ENCODE data around the gene MATN3. TPM values are rescaled to one million over a fixed set of nuclear protein-coding genes. Genes with fewer than 3 reads are reported as not detected.

The MATN3 gene
- total RNA-seq, 1 donor from 2014 or later, result 8.9 TPM

- no peak for DNase-seq (ENCODE audit: low spot score)
- H3K27me3 Mint-ChIP-seq (ENCODE audit: unreplicated experiment), result peaks cover 2% of the 10 kb centered on the region
- H3K9me3 Mint-ChIP-seq (ENCODE audit: unreplicated experiment), result no peaks in the 10 kb centered on the region
- no peak overlapping the region for H3K27ac Mint-ChIP-seq (ENCODE audit: unreplicated experiment)
- TF ChIP-seq CTCF (IDR thresholded peaks at IDR 0.05; ENCODE audit: unreplicated experiment), result no peak
- no peak overlapping the region for H3K4me3 Mint-ChIP-seq (ENCODE audit: unreplicated experiment)
- H3K4me1 Mint-ChIP-seq (ENCODE audit: unreplicated experiment), result no peaks in the 10 kb centered on the region
- peaks cover 3% of the 10 kb centered on the region for H3K36me3 Mint-ChIP-seq (ENCODE audit: low read depth, unreplicated experiment)
Observed at GRCh38 chr2:19971691-19972090, 40.8 kb downstream of the MATN3 start.

- Mint-ChIP-seq H3K36me3 (ENCODE audit: low read depth, unreplicated experiment) (no peaks in the 10 kb centered on the region), H3K4me3 (ENCODE audit: unreplicated experiment) (no peak overlapping the region), H3K4me1 (ENCODE audit: unreplicated experiment) (no peaks in the 10 kb centered on the region), H3K9me3 (ENCODE audit: unreplicated experiment) (no peaks in the 10 kb centered on the region), H3K27me3 (ENCODE audit: unreplicated experiment) (peaks cover 1% of the 10 kb centered on the region), H3K27ac (ENCODE audit: unreplicated experiment) (no peak overlapping the region)
- DNase-seq (ENCODE audit: low spot score), result no peak
- TF ChIP-seq CTCF (IDR thresholded peaks at IDR 0.05; ENCODE audit: unreplicated experiment), result no peak
Observed at GRCh38 chr2:19963386-19963785, 49.1 kb downstream of the MATN3 start.

DNA sequence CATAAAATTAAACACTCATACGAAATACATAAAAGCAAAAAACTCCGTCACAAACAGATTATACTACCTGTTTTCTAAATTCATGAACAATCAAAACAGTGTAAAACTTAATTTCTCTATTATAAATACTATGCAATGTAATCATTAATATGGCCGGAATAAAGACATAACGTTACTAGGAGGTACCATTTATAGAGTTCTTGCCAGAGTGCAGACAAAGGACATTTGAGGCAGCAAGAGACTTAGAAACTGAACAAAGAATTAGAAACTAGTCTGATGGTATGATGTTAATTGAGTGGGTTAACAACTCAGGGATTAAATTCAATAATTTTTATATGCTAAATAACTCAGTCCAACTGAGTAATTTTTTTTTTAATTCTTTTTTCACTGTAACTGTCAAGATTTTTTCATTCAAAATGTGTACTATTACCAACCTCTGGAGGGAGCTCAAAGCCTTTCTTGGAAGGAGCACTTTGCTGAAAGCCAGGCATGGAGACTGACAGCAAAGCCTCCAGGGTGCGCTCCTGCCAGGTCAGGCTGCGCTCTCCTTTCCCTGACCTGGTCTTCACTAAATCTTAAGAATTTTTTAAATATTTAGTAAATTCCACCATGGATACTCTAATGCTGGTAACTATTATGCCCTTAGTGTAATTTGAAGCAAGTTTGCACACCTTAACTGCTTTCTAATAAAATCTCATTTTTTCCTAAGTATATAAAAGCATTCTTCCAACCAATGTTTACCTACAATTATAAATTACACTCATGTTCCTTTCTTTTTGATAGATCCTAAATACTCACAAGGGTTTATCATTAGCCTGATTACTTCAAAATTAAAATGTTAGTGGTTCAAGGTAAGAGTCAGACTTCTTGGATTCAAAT is 56.7 kb downstream of the MATN3 start:
- Mint-ChIP-seq H3K27me3 (ENCODE audit: unreplicated experiment) (peaks cover 1% of the 10 kb centered on the region), H3K36me3 (ENCODE audit: low read depth, unreplicated experiment) (no peaks in the 10 kb centered on the region), H3K27ac (ENCODE audit: unreplicated experiment) (no peak overlapping the region), H3K4me3 (ENCODE audit: unreplicated experiment) (no peak overlapping the region), H3K9me3 (ENCODE audit: unreplicated experiment) (no peaks in the 10 kb centered on the region), H3K4me1 (ENCODE audit: unreplicated experiment) (no peaks in the 10 kb centered on the region)
- peak; percentile 73 for TF ChIP-seq CTCF (IDR thresholded peaks at IDR 0.05; ENCODE audit: unreplicated experiment)
- peak; percentile 70 for DNase-seq (ENCODE audit: low spot score)

DNA sequence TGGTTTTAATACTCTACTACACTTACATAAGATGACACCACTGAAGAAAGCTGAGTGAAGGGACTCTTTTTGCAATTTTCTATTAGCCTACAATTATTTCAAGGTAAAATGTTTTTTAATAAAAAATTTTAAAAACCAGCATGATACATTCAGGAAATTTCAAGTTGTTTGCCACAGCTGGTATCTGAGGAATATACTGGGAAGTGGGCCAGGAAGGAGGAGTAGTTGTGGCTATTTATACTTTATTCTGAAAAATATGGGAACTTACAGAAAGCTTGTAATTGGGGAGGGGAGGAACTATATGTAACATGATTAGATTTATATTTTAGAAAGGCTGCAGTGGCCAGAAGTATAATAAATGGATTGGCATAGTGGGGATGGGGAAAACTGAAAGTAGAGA is 63.4 kb downstream of the MATN3 start:
- H3K4me1 Mint-ChIP-seq (ENCODE audit: unreplicated experiment), result no peaks in the 10 kb centered on the region
- no peak overlapping the region for H3K4me3 Mint-ChIP-seq (ENCODE audit: unreplicated experiment)
- no peak for TF ChIP-seq CTCF (IDR thresholded peaks at IDR 0.05; ENCODE audit: unreplicated experiment)
- H3K27me3 Mint-ChIP-seq (ENCODE audit: unreplicated experiment), result peaks cover 1% of the 10 kb centered on the region
- no peaks in the 10 kb centered on the region for H3K9me3 Mint-ChIP-seq (ENCODE audit: unreplicated experiment)
- H3K27ac Mint-ChIP-seq (ENCODE audit: unreplicated experiment), result no peak overlapping the region
- no peaks in the 10 kb centered on the region for H3K36me3 Mint-ChIP-seq (ENCODE audit: low read depth, unreplicated experiment)
- no peak for DNase-seq (ENCODE audit: low spot score)

DNA sequence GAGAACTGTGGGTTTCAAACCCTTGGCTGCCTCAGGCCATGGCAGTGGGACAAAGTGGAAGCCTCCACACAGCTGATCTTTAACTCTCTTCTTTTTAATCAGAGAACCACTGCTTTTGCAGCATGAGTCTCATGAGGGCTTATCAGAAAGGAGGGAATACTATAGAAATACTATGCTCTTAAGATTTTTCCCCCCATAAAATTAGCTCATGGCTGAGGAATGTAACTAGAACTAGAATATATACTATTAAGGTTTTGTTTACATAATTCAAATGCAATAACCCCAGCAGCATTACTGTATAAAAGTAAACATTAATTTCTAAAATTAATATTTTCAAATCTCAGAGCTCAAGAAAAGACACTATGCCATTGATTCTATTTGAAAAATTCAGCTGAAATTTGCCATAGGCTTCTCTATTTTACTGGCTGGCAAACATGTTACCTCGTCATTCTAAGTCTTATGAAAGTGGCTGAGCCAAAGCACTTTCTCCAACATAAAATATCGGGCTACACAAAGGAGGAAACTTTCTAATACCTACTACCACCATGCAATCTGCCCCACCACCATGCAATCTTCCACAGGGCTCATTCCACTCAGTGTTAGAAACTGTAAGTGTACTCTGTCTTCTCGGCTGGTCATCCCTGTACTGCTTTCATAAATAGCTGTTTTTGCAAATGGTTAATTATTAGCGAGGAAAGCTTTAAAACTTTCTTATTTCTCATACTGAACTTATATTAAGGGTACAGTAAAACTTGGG is 65.1 kb downstream of the MATN3 start:
- DNase-seq (ENCODE audit: low spot score), result no peak
- TF ChIP-seq CTCF (IDR thresholded peaks at IDR 0.05; ENCODE audit: unreplicated experiment), result no peak
- Mint-ChIP-seq H3K4me1 (ENCODE audit: unreplicated experiment) (no peaks in the 10 kb centered on the region), H3K27me3 (ENCODE audit: unreplicated experiment) (no peaks in the 10 kb centered on the region), H3K36me3 (ENCODE audit: low read depth, unreplicated experiment) (no peaks in the 10 kb centered on the region), H3K9me3 (ENCODE audit: unreplicated experiment) (no peaks in the 10 kb centered on the region), H3K4me3 (ENCODE audit: unreplicated experiment) (no peak overlapping the region), H3K27ac (ENCODE audit: unreplicated experiment) (no peak overlapping the region)
